Smooth muscle cell (in vitro differentiated cells): ENCODE data around the gene ZNF710. TPM values are rescaled to one million over a fixed set of nuclear protein-coding genes. Genes with fewer than 3 reads are reported as not detected.
A peak's percentile ranks its signal among the peaks of the same experiment; 100 is the strongest.

Experiments used
- DNase-seq: peaks from one replicate; lab custom pipeline; 2025; ENCODE audit not compliant: unreplicated experiment; lab: John Stamatoyannopoulos, UW
- H2AFZ ChIP-seq: fragments of 200-600 bp; sonication (generic); 2 replicates; pipeline ENCODE4 v1.6.0; 2016; ENCODE audit warnings: antibody characterized with exemption, low read depth, mild to moderate bottlenecking
- H3F3A ChIP-seq: fragments of 200-600 bp; sonication (generic); 2 replicates; pipeline ENCODE4 v1.6.0; 2017; ENCODE audit warnings: antibody characterized with exemption, low read depth
- H3K27ac ChIP-seq: fragments of 200-600 bp; sonication (generic); 2 replicates; pipeline ENCODE4 v1.5.1; 2016; ENCODE audit warnings: low read depth, mild to moderate bottlenecking
- H3K27me3 ChIP-seq: fragments of 200-600 bp; sonication (generic); 2 replicates; pipeline ENCODE4 v1.6.1; 2016; ENCODE audit warnings: low read depth, mild to moderate bottlenecking
- H3K36me3 ChIP-seq: fragments of 200-600 bp; sonication (generic); 2 replicates; pipeline ENCODE4 v1.5.1; 2016; ENCODE audit warnings: low read depth
- H3K4me1 ChIP-seq: fragments of 200-600 bp; sonication (generic); 2 replicates; pipeline ENCODE4 v1.5.1; 2016; ENCODE audit warnings: low read depth
- H3K4me2 ChIP-seq: fragments of 200-600 bp; sonication (generic); 2 replicates; pipeline ENCODE4 v1.6.0; 2016; ENCODE audit warnings: mild to moderate bottlenecking
- H3K4me3 ChIP-seq: fragments of 200-600 bp; sonication (generic); 2 replicates; pipeline ENCODE4 v1.5.1; 2016; ENCODE audit warnings: mild to moderate bottlenecking
- H3K79me2 ChIP-seq: fragments of 200-600 bp; sonication (generic); 2 replicates; pipeline ENCODE4 v1.6.0; 2016; ENCODE audit warnings: low read depth, mild to moderate bottlenecking
- H3K9ac ChIP-seq: fragments of 200-600 bp; sonication (generic); 2 replicates; pipeline ENCODE4 v1.6.0; 2016; ENCODE audit warnings: low read depth
- H3K9me3 ChIP-seq: fragments of 200-600 bp; sonication (generic); replicated peaks from 2 replicates; pipeline ENCODE4 v1.5.1; 2016; ENCODE audit warnings: low read depth
- H4K20me1 ChIP-seq: fragments of 200-600 bp; sonication (generic); 2 replicates; pipeline ENCODE4 v1.6.0; 2016; ENCODE audit warnings: low read depth
- CTCF ChIP-seq: fragments of 200-600 bp; sonication (generic); IDR thresholded peaks from 2 replicates; pipeline ENCODE4 v1.5.1; 2017; ENCODE audit warnings: borderline replicate concordance, mild to moderate bottlenecking, antibody characterized with exemption; ENCODE audit not compliant: insufficient read depth, poor library complexity, severe bottlenecking
- WGBS: methylation state at CpG from one replicate; pipeline ENCODE4 v1.1.7; 2016; ENCODE audit warnings: low lambda C conversion rate; 5-methylcytosine and 5-hydroxymethylcytosine counted together
- polyA plus RNA-seq: library from polyadenylated mRNA; unstranded; fragments of >200 nt; fragmentation: Nextera tagmentation; extraction: Ambion mirVana; gene quantifications from 2 replicates; pipeline ENCODE4 v1.2.1, GENCODE V29; 2016
- total RNA-seq: library from RNA; depleted of rRNA; stranded (reverse); fragments of >200 nt; gene quantifications from 2 replicates; pipeline ENCODE4 v1.2.3, GENCODE V29; 2014

ZNF710 gene
- total and polyA plus RNA-seq, 2 experiments from 2014 or later, result 8.6 to 10.4 TPM

GRCh38 chr15:90075420-90076289, 74.5 kb downstream of the ZNF710 start:
- peak overlapping the region; percentile 87 for H3K27ac ChIP-seq
- no peaks in the 10 kb centered on the region for H3K27me3 ChIP-seq
- H3K4me2 ChIP-seq, result no peak overlapping the region
- H3K36me3 ChIP-seq, result no peaks in the 10 kb centered on the region
- no peak for TF ChIP-seq CTCF
- no peaks in the 10 kb centered on the region for H3K79me2 ChIP-seq
- no peak overlapping the region for H2AFZ ChIP-seq
- H3K4me1 ChIP-seq, result no peaks in the 10 kb centered on the region
- peaks cover 11% of the 10 kb centered on the region for H4K20me1 ChIP-seq
- 49% methylated on average over 13 of the region's 13 CpGs for WGBS
- H3K9me3 ChIP-seq, result no peaks in the 10 kb centered on the region
- DNase-seq, result no peak
- no peak overlapping the region for H3K4me3 ChIP-seq
- H3K9ac ChIP-seq, result peak overlapping the region; percentile 64
- no peaks in the 10 kb centered on the region for H3F3A ChIP-seq

DNA sequence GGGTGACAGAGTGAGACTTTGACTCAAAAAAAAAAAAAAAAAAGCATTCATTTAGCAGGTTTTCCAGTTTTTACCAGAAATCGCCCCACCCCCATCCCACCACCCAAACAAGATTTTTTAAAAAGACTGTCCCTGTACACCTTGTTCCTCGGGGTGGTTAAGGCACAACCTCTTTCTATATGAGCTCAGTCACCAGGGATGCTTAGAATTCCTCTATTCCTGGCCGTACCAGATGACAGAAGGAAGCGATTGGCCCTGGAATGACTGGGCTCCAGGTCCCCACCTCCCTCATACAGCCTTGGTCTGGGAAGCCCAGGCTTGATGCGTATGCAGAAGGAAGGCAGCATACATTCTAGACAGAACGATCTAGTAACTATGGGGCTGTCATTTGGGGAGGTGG, 75.6 kb downstream of the ZNF710 start:
- peaks cover 4% of the 10 kb centered on the region for H4K20me1 ChIP-seq
- H3K79me2 ChIP-seq, result no peaks in the 10 kb centered on the region
- no peaks in the 10 kb centered on the region for H3K9me3 ChIP-seq
- no peak overlapping the region for H3K9ac ChIP-seq
- DNase-seq, result no peak
- H3K4me2 ChIP-seq, result no peak overlapping the region
- no peak overlapping the region for H2AFZ ChIP-seq
- no peaks in the 10 kb centered on the region for H3F3A ChIP-seq
- 66% methylated on average over 6 of the region's 6 CpGs for WGBS
- H3K4me3 ChIP-seq, result no peak overlapping the region
- no peaks in the 10 kb centered on the region for H3K27me3 ChIP-seq
- H3K27ac ChIP-seq, result no peak overlapping the region
- TF ChIP-seq CTCF, result no peak
- no peaks in the 10 kb centered on the region for H3K36me3 ChIP-seq
- H3K4me1 ChIP-seq, result no peaks in the 10 kb centered on the region

- 89% methylated on average over 7 of the region's 7 CpGs for WGBS
- Histone ChIP-seq H3K27me3 (no peaks in the 10 kb centered on the region), H3K79me2 (no peaks in the 10 kb centered on the region), H3K36me3 (peaks cover 3% of the 10 kb centered on the region), H3K27ac (no peak overlapping the region), H3K9ac (no peak overlapping the region), H4K20me1 (no peaks in the 10 kb centered on the region), H3K9me3 (no peaks in the 10 kb centered on the region), H3F3A (no peaks in the 10 kb centered on the region), H3K4me1 (no peaks in the 10 kb centered on the region), H2AFZ (no peak overlapping the region), H3K4me3 (no peak overlapping the region), H3K4me2 (no peak overlapping the region)
- TF ChIP-seq CTCF, result no peak
- no peak for DNase-seq
These were observed 77.8 kb downstream of the ZNF710 start for GRCh38 chr15:90078965-90079364.
